Thoracic aorta (tissue), 2 donors: Measurements from ENCODE around the gene KLHL26. TPM values are rescaled to one million over a fixed set of nuclear protein-coding genes. Genes with fewer than 3 reads are reported as not detected.

Experiments
- ATAC-seq: fragments of 150-250 bp; one replicate; pipeline ENCODE4 v1.8.0; 2017; ENCODE audit warnings: low read depth; ENCODE audit not compliant: insufficient number of reproducible peaks, low FRiP score
- DNase-seq: peaks from one replicate; pipeline ENCODE4 v3.0.0-alpha.2; 2020; ENCODE audit warnings: low spot score
- H3K27ac ChIP-seq, 2 donors: fragments of 200-600 bp; sonication (generic); 1 replicate in 1 of 2; 2 replicates in 1 of 2; pipeline ENCODE4 v1.5.1; 2016; ENCODE audit warnings: mild to moderate bottlenecking in 2 of 2, moderate library complexity in 2 of 2
- H3K27me3 ChIP-seq: fragments of 200-600 bp; sonication (generic); replicated peaks from 2 replicates; pipeline ENCODE4 v1.6.0; 2016; ENCODE audit warnings: mild to moderate bottlenecking; ENCODE audit not compliant: insufficient read depth
- H3K36me3 ChIP-seq: fragments of 200-600 bp; sonication (generic); one replicate; pipeline ENCODE4 v1.5.1; 2016
- H3K4me1 ChIP-seq, 2 donors: fragments of 200-600 bp; sonication (generic); 1 replicate in 1 of 2; 2 replicates in 1 of 2; pipeline versions ENCODE4 v1.5.1 to v1.6.0; 2016; ENCODE audit warnings: low read depth in 2 of 2, mild to moderate bottlenecking in 1 of 2; ENCODE audit not compliant: control insufficient read depth in 1 of 2
- H3K4me3 ChIP-seq: fragments of 200-600 bp; sonication (generic); 2 replicates; pipeline ENCODE4 v1.5.1; 2016; ENCODE audit warnings: mild to moderate bottlenecking
- H3K9me3 ChIP-seq: fragments of 200-600 bp; sonication (generic); 2 replicates; pipeline ENCODE4 v1.5.1; 2016
- total RNA-seq, 2 donors: library from RNA; depleted of rRNA; stranded (reverse); fragments of >200 nt; gene quantifications; one replicate each; pipeline versions ENCODE4 v1.1.0 to v1.2.3, GENCODE V29; 2016
- TF ChIP-seq, protein P1 (sequence below): fragments of 200-600 bp; sonication (generic); IDR thresholded peaks from one replicate; pipeline ENCODE4 v1.5.1; 2019; ENCODE audit warnings: antibody characterized with exemption

The KLHL26 gene
- total RNA-seq, 2 donors from 2014 or later: 11.2 to 24.5 TPM

GRCh38 chr19:18647807-18648206, 11.0 kb downstream of the KLHL26 start:
- ATAC-seq (no peak), DNase-seq (no peak)
- H3K36me3 ChIP-seq: no peaks in the 10 kb centered on the region
- TF ChIP-seq, protein P1, sequence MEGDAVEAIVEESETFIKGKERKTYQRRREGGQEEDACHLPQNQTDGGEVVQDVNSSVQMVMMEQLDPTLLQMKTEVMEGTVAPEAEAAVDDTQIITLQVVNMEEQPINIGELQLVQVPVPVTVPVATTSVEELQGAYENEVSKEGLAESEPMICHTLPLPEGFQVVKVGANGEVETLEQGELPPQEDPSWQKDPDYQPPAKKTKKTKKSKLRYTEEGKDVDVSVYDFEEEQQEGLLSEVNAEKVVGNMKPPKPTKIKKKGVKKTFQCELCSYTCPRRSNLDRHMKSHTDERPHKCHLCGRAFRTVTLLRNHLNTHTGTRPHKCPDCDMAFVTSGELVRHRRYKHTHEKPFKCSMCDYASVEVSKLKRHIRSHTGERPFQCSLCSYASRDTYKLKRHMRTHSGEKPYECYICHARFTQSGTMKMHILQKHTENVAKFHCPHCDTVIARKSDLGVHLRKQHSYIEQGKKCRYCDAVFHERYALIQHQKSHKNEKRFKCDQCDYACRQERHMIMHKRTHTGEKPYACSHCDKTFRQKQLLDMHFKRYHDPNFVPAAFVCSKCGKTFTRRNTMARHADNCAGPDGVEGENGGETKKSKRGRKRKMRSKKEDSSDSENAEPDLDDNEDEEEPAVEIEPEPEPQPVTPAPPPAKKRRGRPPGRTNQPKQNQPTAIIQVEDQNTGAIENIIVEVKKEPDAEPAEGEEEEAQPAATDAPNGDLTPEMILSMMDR: no peak
- H3K4me3 ChIP-seq: no peak overlapping the region
- H3K27ac ChIP-seq: no peak overlapping the region
- H3K4me1 ChIP-seq: peaks cover 37 to 69% of the 10 kb centered on the region in 2 donors
- H3K9me3 ChIP-seq: no peaks in the 10 kb centered on the region
- no peaks in the 10 kb centered on the region for H3K27me3 ChIP-seq

GRCh38 chr19:18648973-18649315, 12.1 kb downstream of the KLHL26 start:
- H3K27ac ChIP-seq: peak overlapping the region; percentile 88 to 92
- TF ChIP-seq, protein P1: no peak

GRCh38 chr19:18649371-18650020, 12.7 kb downstream of the KLHL26 start:
- H3K27me3 ChIP-seq: no peaks in the 10 kb centered on the region
- no peaks in the 10 kb centered on the region for H3K9me3 ChIP-seq
- peak overlapping the region; percentile 88 to 92 for H3K27ac ChIP-seq
- no peaks in the 10 kb centered on the region for H3K36me3 ChIP-seq
- DNase-seq (no peak), ATAC-seq (no peak)
- H3K4me1 ChIP-seq: peaks cover 32 to 64% of the 10 kb centered on the region in 2 donors
- peak overlapping the region; percentile 62 for H3K4me3 ChIP-seq
- TF ChIP-seq, protein P1: no peak

More at GRCh38 chr19:18648973-18649315, 12.1 kb downstream of the KLHL26 start:
- peak overlapping the region; percentile 62 for H3K4me3 ChIP-seq
- H3K4me1 ChIP-seq: peaks cover 37 to 69% of the 10 kb centered on the region in 2 donors
- no peaks in the 10 kb centered on the region for H3K36me3 ChIP-seq
- no peaks in the 10 kb centered on the region for H3K9me3 ChIP-seq
- no peak for ATAC-seq
- DNase-seq: no peak
- no peaks in the 10 kb centered on the region for H3K27me3 ChIP-seq

DNA sequence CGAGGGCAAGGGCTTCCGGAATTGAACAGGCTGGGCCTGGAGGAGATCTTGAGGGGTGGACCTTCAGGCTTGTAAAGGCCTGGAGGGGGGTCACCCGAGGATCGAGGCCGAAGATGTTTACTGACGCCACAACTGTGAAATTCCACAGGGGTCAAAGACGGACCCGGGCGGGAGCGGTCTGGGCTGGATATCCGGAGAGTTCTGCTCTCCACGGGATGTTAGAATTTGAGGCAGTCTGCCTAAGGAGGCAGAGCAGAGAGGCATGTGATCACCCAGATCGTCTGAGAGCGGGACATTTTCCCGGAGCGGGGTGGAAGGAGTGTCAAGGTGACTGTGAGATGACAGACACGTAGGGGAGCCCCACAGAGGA, 13.2 kb downstream of the KLHL26 start:
- DNase-seq: no peak
- Histone ChIP-seq H3K27me3 (no peaks in the 10 kb centered on the region), H3K27ac (peak overlapping the region; percentile 88 to 92), H3K4me1 (peaks cover 27 to 59% of the 10 kb centered on the region in 2 donors), H3K4me3 (peak overlapping the region; percentile 62), H3K36me3 (no peaks in the 10 kb centered on the region), H3K9me3 (no peaks in the 10 kb centered on the region)
- peak; percentile 27 for ATAC-seq
- TF ChIP-seq, protein P1: no peak

DNA sequence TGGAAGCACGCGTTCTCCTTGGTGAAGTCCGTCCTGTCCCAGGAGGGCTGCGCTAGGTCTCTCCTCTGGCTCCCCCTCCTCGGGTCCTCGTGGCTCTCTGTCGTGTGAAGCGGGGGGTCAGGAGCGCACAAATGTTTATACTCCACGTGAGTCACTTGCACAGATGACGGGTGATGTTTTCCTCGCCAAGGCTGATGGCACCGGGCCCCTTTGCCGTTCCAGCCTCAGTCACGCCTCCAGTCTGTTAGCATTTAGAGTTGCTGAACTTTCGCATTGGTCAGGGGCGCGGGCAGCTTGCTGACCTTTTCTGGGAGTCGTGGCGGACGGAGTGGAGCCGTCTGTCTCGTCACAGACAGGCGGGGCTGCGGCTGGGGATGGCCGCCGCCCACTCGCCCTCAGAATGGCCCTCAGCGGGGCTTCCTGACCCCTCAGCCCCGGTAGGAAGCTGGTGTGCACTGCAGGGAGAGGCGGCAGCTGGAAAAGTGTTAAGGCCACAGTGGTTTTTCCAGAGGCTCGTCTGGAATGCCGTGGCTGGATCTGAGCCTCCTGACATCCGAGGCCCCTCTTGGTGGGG, 13.7 kb downstream of the KLHL26 start:
- peak overlapping the region; percentile 88 to 92 for H3K27ac ChIP-seq
- no peaks in the 10 kb centered on the region for H3K36me3 ChIP-seq
- H3K4me1 ChIP-seq: peaks cover 23 to 53% of the 10 kb centered on the region in 2 donors
- no peaks in the 10 kb centered on the region for H3K27me3 ChIP-seq
- H3K9me3 ChIP-seq: no peaks in the 10 kb centered on the region
- peak; percentile 75 for ATAC-seq
- H3K4me3 ChIP-seq: peak overlapping the region; percentile 62
- TF ChIP-seq, protein P1: no peak
- peak; percentile 66 for DNase-seq
